NT2/D1 (cell line): ENCODE results near the gene IGHMBP2.

Source experiments
- DNase-seq: peaks from one replicate; pipeline ENCODE4 v3.0.0-alpha.2; 2011; ENCODE audit warnings: low read depth, low spot score
- H3K27me3 ChIP-seq: 2 replicates; pipeline ENCODE4 v1.6.0; 2011; ENCODE audit warnings: mild to moderate bottlenecking; ENCODE audit not compliant: insufficient read length, insufficient read depth
- H3K36me3 ChIP-seq: 2 replicates; pipeline ENCODE4 v1.6.1; 2011; ENCODE audit warnings: mild to moderate bottlenecking, low read length, mixed read lengths; ENCODE audit not compliant: insufficient read depth, insufficient read length
- H3K4me1 ChIP-seq: 2 replicates; pipeline ENCODE4 v1.5.1; 2011; ENCODE audit not compliant: insufficient read depth, insufficient read length
- H3K4me3 ChIP-seq: 2 replicates; pipeline ENCODE4 v1.5.1; 2011; ENCODE audit warnings: low read depth; ENCODE audit not compliant: insufficient read length
- H3K9ac ChIP-seq: 2 replicates; pipeline ENCODE4 v1.6.0; 2011; ENCODE audit warnings: low read depth; ENCODE audit not compliant: insufficient read length
- H3K9me3 ChIP-seq: 2 replicates; pipeline ENCODE4 v1.5.1; 2011; ENCODE audit warnings: mild to moderate bottlenecking, low read length; ENCODE audit not compliant: insufficient read depth
- SUZ12 ChIP-seq: IDR thresholded peaks from 2 replicates; pipeline ENCODE4 v1.6.1; 2011; ENCODE audit not compliant: insufficient read length, insufficient read depth; ENCODE audit errors: extremely low read depth
- YY1 ChIP-seq: IDR thresholded peaks from 2 replicates; pipeline ENCODE4 v1.6.1; 2011; ENCODE audit not compliant: insufficient read length, insufficient read depth
- ZNF274 ChIP-seq: IDR thresholded peaks from 2 replicates; pipeline ENCODE4 v1.6.1; 2011; ENCODE audit warnings: mild to moderate bottlenecking, low read depth, low read length

IGHMBP2 gene

DNA sequence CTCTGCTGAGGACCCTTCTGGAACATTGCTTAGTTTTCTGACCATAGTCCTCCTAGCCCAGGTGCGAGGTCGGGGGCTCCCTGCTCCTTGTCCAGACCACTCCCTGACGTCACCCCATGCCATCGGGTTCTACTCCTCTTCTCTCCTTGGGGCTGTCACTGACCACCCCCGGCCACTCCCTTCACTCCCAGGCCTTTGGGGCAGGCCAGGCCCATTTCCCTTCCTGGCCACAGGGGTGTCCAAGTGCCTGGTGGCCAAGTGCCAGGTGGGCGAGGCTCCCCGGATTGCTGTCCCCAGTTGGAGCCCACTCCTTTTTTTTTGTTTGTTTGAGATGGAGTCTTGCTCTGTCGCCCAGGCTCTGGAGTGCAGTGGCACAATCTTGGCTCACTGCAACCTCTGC lies 57.6 kb downstream of the IGHMBP2 start:
- no peaks in the 10 kb centered on the region for H3K4me1 ChIP-seq
- no peak overlapping the region for H3K9ac ChIP-seq
- H3K27me3 ChIP-seq = no peaks in the 10 kb centered on the region
- H3K4me3 ChIP-seq = no peak overlapping the region
- H3K36me3 ChIP-seq = no peaks in the 10 kb centered on the region
- TF ChIP-seq SUZ12 = no peak
- DNase-seq = no peak
- peaks cover 8% of the 10 kb centered on the region; the same call in 1 of the 2 replicates for H3K9me3 ChIP-seq

DNA sequence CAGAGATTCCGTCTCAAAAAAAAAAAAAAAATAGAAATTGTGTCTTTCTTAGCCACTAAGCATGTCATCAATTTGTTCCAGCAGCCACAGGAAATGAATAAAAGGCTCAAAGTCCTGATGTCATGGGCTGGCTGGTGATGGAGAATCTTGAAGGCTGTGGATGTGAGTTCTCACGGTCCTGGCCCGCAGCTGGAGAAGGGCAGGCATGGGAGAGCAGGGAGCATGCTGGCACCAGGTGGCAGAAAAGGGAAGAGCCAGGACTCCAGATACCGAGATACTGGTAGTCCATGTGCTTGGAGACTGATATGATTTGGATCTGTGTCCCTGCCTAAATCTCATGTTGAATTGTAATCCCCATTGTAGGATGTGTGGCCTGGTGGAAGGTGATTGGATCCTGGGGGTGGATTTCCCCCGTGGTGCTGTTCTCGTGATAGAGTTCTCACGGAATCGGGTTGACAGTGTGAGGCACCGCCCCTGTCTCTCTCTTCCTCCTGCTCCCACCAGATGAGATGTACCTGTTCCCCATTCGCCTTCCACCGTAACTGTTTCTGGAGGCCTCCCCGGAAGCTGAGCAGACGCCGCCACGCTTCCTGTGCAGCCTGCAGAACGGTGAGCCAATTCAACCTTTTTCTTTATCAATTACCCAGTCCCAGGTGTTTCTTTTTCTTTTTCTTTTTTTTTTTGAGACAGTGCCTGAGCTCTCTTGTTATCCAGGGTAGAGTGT lies 59.0 kb downstream of the IGHMBP2 start:
- no peak for DNase-seq
- no peak overlapping the region for H3K4me3 ChIP-seq
- no peak overlapping the region for H3K9ac ChIP-seq
- H3K36me3 ChIP-seq = no peaks in the 10 kb centered on the region
- no peaks in the 10 kb centered on the region for H3K4me1 ChIP-seq
- peaks cover 8% of the 10 kb centered on the region; the same call in 1 of the 2 replicates for H3K9me3 ChIP-seq
- no peaks in the 10 kb centered on the region for H3K27me3 ChIP-seq
- no peak for TF ChIP-seq SUZ12
- no peak for TF ChIP-seq YY1
- no peak for TF ChIP-seq ZNF274

DNA sequence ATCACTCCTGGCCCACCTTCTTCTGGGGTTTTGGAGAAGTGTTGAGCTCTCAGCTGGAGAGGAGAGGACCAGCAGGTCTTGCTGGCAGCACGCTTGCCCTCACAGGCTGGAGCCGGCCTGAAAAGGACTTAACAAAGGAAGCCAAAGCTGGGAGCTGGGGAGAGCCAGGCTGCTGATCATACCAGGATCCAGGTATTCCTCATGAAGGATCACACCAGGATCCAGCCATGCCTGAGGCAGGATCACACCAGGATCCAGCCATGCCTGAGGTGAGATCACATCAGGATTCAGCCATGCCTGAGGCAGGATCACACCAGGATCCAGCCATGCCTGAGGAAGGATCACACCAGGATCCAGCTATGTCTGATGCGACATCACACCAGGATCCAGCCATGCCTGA lies 60.1 kb downstream of the IGHMBP2 start:
- Histone ChIP-seq H3K9me3 (peaks cover 8% of the 10 kb centered on the region; the same call in 1 of the 2 replicates), H3K4me1 (no peaks in the 10 kb centered on the region), H3K36me3 (no peaks in the 10 kb centered on the region), H3K4me3 (no peak overlapping the region), H3K27me3 (no peaks in the 10 kb centered on the region), H3K9ac (no peak overlapping the region)
- TF ChIP-seq YY1 = no peak
- no peak for TF ChIP-seq SUZ12
- no peak for TF ChIP-seq ZNF274
- no peak for DNase-seq

DNA sequence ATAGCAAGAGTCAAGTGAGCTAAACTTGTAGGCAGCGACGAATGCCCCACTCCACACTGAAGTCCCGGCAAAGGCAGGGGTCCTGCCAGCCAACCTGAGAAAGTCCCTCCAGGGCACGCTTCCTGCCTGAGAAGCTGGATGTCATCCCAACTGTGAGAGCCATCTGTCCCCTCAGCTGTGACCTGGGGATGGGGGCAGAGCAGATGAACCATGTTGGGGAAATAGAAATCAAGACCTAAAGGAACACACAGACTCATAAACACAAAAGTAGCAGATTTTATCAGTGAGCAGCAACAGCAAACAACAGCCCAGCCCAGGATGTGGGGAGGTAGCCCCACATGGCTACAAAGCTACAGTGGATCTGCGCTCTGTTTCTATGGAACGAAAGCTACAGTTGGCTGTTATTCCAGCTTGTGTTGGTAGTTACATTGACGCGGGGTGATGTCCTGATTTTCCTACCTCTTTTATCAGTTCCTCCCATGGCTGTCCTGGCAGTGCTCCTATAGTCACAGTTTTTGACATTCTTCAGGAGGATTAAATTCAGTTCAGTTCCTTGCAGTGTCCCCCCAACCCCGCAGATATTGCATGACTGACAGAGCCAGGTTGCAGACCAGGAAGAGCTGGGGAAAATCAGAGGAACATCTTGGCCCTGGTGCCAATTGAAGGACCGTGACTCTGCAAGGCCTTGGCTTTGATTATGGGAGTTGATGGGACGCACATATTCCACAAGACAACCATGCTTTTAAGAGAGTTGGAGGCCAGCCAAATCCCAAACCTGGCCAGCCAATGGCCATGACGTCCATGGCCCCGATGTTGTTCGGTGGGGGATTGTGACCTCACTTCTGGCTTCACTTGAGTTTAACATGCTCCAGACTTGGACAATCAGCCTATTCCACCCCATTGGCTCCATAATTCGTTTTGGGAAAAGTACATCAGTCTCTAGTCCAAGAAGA lies 62.5 kb downstream of the IGHMBP2 start:
- H3K9ac ChIP-seq = no peak overlapping the region
- no peak for DNase-seq
- no peak overlapping the region for H3K4me3 ChIP-seq
- H3K9me3 ChIP-seq = peaks cover 8% of the 10 kb centered on the region; the same call in 1 of the 2 replicates
- no peaks in the 10 kb centered on the region for H3K27me3 ChIP-seq
- TF ChIP-seq SUZ12 = no peak
- no peak for TF ChIP-seq ZNF274
- no peak for TF ChIP-seq YY1
- no peaks in the 10 kb centered on the region for H3K4me1 ChIP-seq
- no peaks in the 10 kb centered on the region for H3K36me3 ChIP-seq

DNA sequence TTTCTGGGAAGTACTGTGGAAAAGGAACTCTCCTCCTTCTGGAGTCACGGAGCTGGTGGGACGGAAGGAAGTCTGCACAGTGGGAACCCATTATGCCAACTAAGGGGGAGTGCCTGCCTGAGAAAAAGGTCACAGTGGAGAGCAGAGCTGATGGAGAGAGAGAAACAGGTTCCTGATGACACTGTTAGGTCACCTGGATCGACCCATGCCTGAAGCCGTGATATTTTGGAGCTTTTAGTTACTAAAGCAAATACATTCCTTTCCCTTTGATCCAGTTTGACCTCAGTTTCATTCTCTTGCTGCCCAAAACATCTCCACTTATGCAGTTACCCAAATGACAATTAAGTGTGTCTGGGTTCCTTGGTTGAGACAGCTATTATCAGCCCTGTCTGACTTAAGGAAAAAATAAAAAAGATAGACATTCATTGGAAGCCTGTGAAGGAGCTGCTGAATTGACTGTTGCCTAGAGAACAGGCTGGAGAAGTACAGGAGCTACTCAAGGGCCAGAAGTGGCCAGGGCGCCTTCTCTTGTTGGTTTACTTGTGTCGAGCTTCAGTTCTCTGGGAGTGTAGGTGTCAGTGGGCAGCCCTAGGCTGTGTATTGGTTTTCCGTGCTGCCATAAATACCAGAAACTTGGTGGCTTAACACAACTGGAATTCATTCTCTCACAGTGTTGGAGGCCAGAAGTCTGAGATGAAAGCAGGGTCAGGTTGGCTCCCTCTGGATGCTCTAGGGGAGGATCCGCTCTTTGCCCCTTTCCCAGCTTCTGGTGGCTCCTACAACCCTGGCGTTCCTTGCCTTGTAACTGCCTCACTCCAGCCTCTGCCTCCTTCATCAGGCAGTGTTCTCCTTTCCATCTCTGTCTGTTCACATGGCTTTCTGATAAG lies 63.4 kb downstream of the IGHMBP2 start:
- H3K36me3 ChIP-seq = no peaks in the 10 kb centered on the region
- TF ChIP-seq SUZ12 (no peak), YY1 (no peak), ZNF274 (no peak)
- no peak overlapping the region for H3K4me3 ChIP-seq
- H3K27me3 ChIP-seq = no peaks in the 10 kb centered on the region
- no peaks in the 10 kb centered on the region for H3K4me1 ChIP-seq
- no peak for DNase-seq
- H3K9me3 ChIP-seq = peaks cover 8% of the 10 kb centered on the region; the same call in 1 of the 2 replicates
- H3K9ac ChIP-seq = no peak overlapping the region

DNA sequence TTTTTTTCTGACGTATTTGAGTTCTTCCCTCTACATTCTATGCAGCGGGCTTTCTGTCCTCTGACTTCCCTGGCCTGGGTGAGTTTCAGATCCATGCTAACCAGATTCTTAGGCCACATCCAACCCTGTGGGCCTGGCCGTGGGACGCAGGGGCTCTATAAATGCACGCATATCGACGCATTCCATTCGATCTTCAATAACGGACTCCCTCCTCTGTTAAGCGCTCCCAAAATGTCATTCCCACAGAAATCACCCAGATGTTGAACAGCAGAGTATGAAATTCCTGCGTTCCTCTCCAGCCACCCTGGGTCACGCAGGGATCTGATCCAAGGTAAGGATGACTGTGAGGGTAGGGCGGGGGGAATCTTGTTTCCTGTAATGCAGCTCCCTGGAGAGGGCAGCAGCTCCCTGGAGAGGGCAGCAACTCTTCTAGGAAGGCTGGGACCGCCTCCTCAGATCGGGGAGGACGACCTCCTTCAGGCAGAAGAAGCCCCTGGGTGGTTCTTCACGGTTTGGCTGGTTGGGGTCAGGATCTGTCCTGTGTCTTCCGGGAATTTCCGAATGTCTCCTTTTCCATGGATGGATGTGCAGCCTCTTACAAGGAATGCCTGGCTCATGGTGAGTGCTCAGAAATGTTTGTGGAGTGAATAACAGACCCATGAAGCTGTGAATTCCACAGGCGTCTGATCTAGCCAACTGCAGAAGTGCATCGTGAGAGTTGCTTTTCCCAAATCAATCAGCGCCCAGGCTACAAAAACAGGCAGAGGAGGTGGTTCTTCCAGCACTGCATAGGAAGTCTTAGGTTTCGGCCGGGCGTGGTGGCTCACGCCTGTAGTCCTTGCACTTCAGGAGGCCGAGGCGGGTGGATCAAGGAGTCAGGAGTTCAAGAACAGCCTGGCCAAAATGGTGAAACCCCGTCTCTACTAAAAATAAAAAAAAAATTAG lies 64.9 kb downstream of the IGHMBP2 start:
- Histone ChIP-seq H3K4me1 (no peaks in the 10 kb centered on the region), H3K9me3 (peaks cover 6% of the 10 kb centered on the region; the same call in 1 of the 2 replicates), H3K27me3 (no peaks in the 10 kb centered on the region), H3K36me3 (no peaks in the 10 kb centered on the region), H3K4me3 (no peak overlapping the region), H3K9ac (no peak overlapping the region)
- DNase-seq = no peak
- TF ChIP-seq SUZ12 = no peak
- no peak for TF ChIP-seq ZNF274
- no peak for TF ChIP-seq YY1
